ENCODE measurements around the gene MARCHF3.
"Not testable (repeated sequence)": the region's sequence is repeated elsewhere in the genome, so short reads cannot be mapped to it uniquely, and the experiment has no call there.

MARCHF3 gene

DNA sequence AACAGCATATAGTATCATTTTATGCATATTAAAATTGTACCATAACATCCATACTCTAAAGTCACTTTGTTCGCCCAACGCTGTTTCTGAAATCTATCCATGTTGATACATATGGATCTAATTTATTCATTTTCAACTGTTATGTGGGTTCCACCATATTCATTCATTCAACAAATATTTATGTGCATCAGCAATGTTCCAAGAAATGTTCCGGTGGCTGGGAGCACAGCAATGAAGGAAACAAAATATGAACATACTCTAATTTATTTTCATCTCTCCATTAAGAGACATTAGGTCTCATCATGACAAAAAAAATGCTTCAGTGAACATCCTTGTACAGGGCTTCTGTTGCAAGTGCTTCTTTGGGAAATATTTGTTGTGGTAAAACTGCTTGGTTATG is 75.4 kb downstream of the MARCHF3 start:
- DNase-seq (ENCODE audit: low read depth in 2 of 2) = no peak

GRCh38 chr5:126953640-126954039 is 76.7 kb downstream of the MARCHF3 start:
- no peak for DNase-seq (ENCODE audit: low read depth in 2 of 2)

DNA sequence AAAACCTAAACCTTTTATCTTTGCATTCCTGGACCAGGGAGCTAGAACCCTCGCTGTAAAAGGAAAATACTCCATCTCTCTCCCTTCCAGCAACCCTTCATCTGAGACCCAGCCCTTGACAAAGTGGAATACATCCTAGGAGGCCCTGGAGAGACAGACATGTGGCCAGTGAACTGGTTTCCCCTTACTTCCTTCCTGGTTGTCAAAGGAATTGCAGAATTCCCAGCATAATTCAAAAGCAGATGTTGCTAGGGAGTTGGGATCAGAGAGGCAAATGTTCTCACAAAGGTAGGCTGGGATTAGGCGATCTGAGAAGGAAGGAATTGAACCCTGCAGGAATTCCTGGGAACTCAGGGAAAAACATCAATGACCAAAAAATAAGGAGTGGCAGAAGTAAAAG is 80.9 kb downstream of the MARCHF3 start:
- DNase-seq (ENCODE audit: low read depth in 2 of 2) = no peak

GRCh38 chr5:126948453-126948852 is 81.9 kb downstream of the MARCHF3 start:
- DNase-seq (ENCODE audit: low read depth in 2 of 2) = no peak

GRCh38 chr5:126948011-126948355 is 82.4 kb downstream of the MARCHF3 start:
- DNase-seq (ENCODE audit: low read depth in 2 of 2) = no peak

GRCh38 chr5:126947146-126948010 is 83.0 kb downstream of the MARCHF3 start:
- DNase-seq (ENCODE audit: low read depth in 2 of 2) = no peak

- DNase-seq (ENCODE audit: low read depth in 2 of 2) = not testable (repeated sequence)
These were observed 87.5 kb downstream of the MARCHF3 start for GRCh38 chr5:126942908-126943307.

- DNase-seq (ENCODE audit: low read depth in 2 of 2) = no peak
These were observed 89.0 kb downstream of the MARCHF3 start for GRCh38 chr5:126941403-126941802.

DNA sequence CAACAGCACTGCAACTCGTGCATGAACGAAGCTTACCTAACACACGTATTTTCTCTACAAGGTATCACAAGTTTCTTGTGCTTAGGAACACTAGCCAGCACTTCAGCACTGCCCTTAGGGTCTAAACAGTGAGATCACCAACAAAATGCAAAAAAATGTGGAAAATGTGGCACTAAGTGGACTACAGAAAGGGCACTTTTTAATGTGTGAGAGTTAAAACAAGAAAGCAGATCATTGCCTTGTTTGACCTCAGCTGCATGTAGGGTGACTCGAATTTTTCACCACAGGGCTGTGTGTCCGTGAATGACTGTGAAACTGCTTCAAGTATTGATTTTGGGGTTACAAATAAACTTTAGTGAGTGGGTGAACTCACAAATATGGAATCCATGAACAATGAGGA is 90.5 kb downstream of the MARCHF3 start:
- no peak for DNase-seq (ENCODE audit: low read depth in 2 of 2)

DNA sequence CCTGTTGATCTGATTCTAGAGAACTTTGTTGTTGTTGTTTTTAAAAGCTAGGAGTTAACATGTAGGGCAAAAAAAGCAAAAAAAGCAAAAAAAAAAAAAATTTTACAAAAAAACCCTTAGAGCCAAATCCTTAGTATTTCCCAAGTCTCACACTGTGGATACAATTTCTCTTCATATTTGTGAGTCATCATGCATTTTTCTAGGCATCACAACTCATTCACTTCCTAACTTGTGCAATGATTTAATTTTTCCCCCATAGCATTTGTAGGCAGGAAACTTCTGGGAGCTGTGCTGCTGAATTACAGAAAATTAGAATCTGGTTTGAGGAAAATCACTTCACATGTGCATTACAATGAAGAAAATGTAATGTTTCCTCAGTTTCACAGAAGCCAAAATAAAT is 91.9 kb downstream of the MARCHF3 start:
- no peak for DNase-seq (ENCODE audit: low read depth in 2 of 2)

GRCh38 chr5:126937771-126938170 is 92.6 kb downstream of the MARCHF3 start:
- no peak for DNase-seq (ENCODE audit: low read depth in 2 of 2)

DNA sequence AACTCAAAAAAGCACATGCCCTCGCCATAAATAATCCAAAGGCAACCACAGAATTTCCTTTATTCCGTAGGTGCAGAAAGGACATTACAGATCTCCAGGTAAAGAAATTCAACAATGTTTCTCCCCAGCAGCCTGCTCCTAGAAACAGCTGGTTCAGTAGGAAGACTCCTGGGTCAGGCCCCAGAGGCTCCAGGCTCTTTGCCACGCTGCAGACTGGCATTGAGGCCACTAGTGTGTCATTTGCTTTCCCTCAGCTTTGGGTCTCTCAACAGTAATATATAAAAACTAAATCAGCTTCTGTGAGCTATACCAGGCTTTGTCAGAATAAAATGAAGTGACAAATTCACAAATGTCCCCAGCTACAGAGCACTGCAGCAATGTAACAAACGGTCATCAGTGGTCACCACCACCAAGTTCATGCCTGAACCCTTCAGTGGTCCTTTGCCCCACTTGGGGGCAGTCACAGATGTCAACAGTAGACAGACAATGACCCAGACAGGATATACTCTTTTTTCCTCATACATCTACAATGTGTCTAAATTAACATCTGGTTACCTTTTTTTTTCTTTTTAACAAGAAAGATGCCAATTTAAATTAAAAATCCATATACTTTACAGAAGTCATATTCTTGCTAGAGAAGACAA is 93.5 kb downstream of the MARCHF3 start:
- no peak for DNase-seq (ENCODE audit: low read depth in 2 of 2)

- DNase-seq (ENCODE audit: low read depth in 2 of 2) = no peak
These were observed 98.2 kb downstream of the MARCHF3 start for GRCh38 chr5:126931963-126932660.

DNA sequence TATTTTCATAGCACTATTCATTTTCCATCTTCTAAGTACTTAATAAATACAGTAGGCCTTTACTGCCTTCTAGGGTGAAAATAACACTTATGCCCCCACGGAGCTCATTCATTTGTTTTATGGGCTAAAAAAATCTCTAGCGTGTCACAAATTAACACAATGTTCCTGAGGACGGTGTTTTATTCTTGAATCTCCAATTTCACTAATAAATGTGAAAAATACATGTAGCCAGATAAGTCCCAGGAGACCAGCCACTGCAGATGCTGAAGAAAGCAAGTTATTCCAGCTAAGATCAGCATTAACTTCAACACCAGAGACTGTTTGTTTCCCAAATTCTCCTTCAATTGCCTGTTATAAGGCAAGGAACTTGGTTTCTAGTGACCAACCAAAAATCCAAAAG is 102.3 kb downstream of the MARCHF3 start:
- no peak for DNase-seq (ENCODE audit: low read depth in 2 of 2)

DNA sequence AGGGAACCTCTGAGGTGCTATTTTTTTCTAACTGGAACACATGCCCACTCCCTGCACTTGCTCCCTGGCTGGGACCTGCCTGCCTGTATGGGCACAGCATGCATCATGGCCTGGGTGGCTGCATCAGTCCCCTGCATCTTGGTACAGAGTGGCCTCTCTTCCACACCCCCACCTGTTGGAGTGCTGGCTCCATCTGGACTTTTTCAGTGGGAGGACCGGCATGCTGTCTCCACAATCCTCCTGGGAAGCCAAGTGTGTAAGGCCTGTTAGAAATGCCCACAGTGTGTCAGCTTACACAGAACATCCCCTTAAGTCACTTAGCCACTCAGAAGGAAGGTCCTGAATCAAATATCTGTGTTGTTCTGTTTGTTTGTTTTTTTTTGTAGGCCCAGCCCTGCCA is 102.9 kb downstream of the MARCHF3 start:
- no peak for DNase-seq (ENCODE audit: low read depth in 2 of 2)

- DNase-seq (ENCODE audit: low read depth in 2 of 2) = no peak
These were observed 104.2 kb downstream of the MARCHF3 start for GRCh38 chr5:126926187-126926586.

DNA sequence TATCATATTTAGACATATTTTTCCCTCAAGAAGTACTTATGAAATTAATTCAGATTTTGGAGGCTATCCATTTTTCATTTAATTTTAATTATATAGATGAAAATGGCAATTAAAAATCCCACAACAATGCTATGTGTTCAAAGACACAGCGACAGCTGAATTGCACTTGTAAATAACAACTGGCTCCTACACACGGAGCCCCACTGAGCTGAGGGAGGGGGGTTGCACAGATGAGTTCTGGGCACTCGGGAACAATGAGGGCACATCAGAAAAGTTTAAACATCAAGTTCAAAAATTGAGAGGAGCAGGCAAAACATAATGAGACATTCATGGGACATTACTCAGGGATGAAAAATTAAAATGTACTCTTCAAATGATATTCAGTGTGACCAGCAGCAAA is 104.9 kb downstream of the MARCHF3 start:
- DNase-seq (ENCODE audit: low read depth in 2 of 2) = no peak

GRCh38 chr5:126924331-126925033 is 105.9 kb downstream of the MARCHF3 start:
- DNase-seq (ENCODE audit: low read depth in 2 of 2) = no peak

DNA sequence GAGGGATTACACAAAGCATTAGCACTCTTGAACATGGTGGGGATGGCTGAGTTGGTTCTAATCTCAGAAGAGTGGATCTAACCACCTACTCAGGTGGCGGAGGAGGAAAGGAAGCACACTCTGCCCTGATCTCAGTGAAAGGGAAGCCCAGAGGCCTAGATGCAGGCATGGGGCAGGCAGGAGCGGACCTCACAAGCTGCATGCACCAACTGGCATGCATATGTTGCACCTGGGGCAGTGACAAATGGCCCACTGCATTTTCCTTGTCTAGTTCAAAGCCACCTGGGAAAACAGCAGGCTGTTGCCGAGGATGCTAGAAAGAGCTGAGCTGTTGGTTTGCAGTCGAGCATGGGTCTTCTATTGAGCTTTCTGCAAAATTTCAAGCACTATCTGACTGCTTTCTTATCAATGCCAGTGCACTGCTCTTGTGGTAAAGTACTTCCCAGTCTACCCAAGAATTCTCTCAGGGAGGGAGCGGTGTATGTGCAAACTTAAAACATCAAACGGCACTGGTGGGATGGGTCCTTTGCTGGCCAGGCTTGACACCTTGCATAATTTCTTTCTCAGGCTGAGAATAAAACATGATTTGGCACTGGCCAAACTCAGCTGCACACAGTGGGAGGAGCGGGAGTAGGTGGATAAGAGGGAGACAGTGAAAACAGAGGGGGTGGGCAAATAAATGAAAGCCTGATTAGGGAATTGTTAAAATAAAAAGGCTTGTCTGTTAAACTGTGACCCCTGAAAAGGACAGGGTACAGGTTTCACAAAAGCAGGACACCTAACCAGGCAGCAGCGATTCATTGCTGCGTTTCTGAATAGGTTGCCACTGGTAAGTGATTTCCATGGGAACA is 108.9 kb downstream of the MARCHF3 start:
- no peak for DNase-seq (ENCODE audit: low read depth in 2 of 2)

GRCh38 chr5:126920291-126920690 is 110.1 kb downstream of the MARCHF3 start:
- no peak for DNase-seq (ENCODE audit: low read depth in 2 of 2)

DNA sequence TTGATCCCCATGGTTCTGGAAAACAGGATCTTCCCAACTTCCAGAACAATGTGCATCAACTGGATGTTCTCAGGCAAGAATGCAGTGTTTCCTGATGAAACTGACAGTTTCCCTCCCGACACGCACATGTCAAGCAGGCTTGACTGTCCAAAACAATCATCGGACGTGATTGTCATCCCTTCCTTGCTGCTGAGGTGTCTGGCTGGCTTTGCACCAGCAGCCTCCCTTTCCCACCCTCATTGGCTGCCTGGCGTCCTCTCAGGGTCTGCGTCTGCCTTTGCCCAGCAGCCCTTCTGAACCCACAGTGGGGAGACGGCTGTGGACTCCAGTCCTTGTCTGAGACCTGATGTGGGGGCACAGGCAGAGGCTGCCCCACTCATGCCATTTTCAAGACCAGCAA is 110.8 kb downstream of the MARCHF3 start:
- no peak for DNase-seq (ENCODE audit: low read depth in 2 of 2)
